SW480 (cell line): ENCODE data around the gene UPF2.

Experiments
- DNase-seq: peaks from one replicate; pipeline ENCODE4 v3.0.0-alpha.2; 2016; ENCODE audit warnings: low spot score

Gene UPF2

GRCh38 chr10:11958956-11959355, 83.7 kb downstream of the UPF2 start:
- no peak for DNase-seq

DNA sequence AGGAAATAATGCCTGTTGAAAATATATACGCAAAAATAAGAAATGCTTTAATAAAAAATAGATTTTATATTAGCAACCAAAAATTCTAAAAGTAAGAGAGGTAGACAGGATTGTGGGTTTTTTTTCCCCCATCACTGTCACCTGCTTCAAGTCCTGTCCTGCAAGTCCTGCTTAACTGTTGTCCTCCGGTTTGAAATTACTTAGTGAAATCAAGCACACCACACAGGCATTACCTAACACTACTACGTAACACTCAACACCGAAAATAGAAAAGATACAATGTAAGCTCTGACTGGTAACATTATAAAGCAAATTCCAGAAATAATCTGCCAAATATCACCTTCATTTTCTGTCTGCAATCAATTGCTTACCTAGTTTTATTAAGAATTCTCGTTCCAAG, 90.9 kb downstream of the UPF2 start:
- no peak for DNase-seq

GRCh38 chr10:11950325-11951018, 92.1 kb downstream of the UPF2 start:
- no peak for DNase-seq

DNA sequence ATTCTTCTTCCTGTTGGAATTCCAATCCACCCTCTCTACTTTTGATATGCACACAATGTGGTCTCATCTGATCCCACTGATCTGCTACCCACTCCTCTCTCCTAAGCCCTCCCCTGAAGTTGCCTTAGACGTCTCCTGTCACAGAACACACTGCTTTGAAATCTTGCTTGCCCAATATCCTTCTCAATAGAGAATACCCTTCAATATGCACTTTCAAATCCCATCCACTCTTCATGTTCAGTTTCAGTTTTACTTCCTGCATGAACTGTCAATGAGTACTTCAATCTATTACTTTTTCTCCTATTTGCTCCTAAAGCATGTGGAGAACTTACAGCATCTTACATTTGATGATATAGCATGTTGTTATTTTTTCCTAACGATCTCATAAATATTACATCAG, 93.5 kb downstream of the UPF2 start:
- DNase-seq, result no peak

DNA sequence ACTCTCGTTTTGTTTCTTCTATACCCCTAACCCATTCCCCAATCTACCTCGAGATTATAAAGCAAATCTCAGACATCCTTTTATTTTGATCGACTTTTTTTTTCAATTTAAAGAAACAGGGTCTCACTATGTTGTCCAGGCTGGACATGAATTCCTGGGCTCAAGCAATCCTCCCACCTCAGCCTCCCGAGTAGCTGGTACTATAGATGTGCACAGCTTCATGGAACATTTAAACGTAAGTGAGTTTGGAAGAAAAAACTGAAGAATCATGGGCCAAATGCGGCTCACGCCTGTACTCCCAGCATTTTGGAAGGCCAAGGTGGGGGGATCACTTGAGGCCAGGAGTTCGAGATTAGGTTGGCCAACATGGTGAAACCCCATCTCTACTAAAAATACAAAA, 96.0 kb downstream of the UPF2 start:
- DNase-seq, result no peak

DNA sequence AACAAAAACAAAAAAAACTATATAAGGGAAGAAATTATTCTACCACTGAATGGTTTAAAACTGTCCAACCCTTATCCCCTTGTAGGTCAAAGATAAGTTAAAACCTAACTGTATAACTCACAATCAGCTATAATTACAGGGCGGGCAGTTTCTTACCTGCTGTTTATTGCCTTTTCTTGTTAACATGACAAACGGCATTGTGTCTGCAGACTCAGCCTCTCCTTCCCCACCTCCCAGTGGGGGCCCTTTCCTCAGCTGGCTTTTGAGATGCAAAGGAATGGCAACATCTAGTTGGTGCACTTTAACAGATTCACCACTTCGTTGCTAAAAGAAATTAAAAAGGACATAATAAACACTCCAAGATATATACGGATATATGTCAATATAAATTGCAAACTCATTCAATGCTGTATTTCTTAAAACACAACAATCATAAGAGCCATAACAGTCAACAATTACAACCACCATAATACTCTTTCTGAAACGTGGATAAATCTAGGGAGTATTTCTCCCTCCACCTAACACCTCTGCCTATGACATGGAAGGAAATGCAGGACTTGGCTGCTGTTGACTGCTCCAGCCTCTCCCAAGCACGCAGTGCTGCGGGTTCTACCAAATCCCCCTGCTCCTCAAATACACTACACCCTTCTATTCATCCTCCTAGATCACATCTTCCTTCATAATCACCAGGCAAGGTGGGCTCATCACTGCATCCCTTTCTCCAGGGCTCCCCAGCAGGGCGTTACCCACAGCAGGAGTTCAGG, 106.0 kb downstream of the UPF2 start:
- no peak for DNase-seq

- no peak for DNase-seq
Observed at GRCh38 chr10:11934262-11934661, 108.3 kb downstream of the UPF2 start.

- no peak for DNase-seq
Observed at GRCh38 chr10:11933577-11934223, 108.9 kb downstream of the UPF2 start.

GRCh38 chr10:11931038-11931437, 111.6 kb downstream of the UPF2 start:
- no peak for DNase-seq

- DNase-seq, result no peak
Observed at GRCh38 chr10:11930312-11930978, 112.2 kb downstream of the UPF2 start.

DNA sequence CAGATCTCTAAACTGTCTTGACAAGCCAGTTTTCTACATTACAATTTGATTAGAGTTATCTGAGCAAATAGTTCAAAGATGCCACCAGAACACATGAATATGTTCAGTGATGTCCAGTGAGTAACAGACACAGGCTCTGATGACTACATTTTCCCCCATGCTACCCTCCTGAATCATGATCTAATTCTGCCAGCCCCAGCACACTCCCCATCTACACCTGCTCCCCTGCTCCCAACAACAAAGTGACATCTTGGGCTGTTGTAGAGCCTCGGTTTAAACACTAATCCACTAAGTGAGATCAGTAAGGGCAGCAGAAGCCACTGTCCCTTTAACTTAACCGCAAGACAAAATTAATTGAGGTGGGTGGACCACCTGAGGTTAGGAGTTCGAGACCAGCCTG, 114.9 kb downstream of the UPF2 start:
- DNase-seq, result no peak

GRCh38 chr10:11921800-11922392, 120.7 kb downstream of the UPF2 start:
- DNase-seq, result no peak

DNA sequence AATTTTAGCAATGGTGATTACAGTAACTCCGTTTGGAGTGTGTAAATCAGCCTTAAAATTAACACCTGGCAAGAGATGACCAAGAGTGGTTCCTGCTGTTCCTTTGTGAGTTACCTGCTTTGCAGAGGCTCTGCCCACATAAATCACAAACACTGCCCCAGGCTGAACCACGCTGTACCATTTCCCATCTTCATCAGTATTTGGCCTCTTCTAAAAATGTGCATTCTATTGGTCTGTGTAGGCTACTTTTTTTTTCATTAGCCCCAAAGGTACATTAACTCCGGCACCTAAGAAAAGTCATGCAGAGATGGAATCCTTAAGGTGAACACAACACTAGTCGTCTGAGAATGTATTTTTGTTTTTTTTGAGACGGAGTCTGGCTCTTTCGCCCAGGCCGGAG, 123.3 kb downstream of the UPF2 start:
- DNase-seq, result no peak

DNA sequence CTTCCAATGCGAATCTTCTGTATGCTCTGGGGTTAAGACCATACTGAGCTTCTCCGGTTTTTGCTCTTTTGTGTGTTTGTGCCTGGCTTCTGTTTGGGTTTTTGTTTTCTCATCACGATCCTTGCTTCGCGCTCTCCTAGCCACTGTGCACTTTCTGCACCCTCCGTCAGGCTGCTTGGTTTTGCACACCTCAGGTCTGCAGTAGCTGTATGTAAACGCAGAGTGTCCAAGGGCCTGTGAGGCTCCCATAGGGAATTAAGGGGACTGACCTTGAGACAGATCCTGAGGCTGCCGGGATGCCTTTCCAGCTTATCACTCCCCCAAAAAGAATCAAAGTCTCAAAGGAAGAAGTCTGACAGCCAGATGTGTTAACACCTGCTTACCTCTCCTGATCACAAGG, 124.2 kb downstream of the UPF2 start:
- DNase-seq, result no peak

GRCh38 chr10:11913079-11913641, 129.4 kb downstream of the UPF2 start:
- DNase-seq, result no peak

GRCh38 chr10:11910102-11910501, 132.5 kb downstream of the UPF2 start:
- DNase-seq, result no peak

GRCh38 chr10:11909618-11910017, 133.0 kb downstream of the UPF2 start:
- no peak for DNase-seq

GRCh38 chr10:11908991-11909390, 133.6 kb downstream of the UPF2 start:
- DNase-seq, result no peak

DNA sequence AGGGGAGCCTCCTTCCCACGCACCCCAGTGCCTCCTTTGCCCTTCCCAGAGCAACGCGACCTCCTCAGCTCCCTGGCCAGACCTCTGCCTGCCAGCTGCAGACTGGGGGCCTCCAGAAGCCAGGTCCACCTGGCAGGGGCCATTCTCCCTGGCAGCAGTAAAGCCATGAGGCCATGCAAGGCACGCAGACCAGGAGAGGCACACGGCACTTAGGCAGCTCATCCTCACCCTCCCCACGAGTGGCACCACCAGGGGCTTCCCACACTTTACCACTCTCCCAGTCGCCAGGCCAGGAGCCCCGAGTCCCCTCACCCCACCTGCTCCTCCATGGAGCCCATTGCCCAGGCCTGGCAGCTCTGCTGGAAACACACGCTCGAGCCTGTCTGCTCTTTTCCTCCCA, 134.1 kb downstream of the UPF2 start:
- DNase-seq, result no peak

DNA sequence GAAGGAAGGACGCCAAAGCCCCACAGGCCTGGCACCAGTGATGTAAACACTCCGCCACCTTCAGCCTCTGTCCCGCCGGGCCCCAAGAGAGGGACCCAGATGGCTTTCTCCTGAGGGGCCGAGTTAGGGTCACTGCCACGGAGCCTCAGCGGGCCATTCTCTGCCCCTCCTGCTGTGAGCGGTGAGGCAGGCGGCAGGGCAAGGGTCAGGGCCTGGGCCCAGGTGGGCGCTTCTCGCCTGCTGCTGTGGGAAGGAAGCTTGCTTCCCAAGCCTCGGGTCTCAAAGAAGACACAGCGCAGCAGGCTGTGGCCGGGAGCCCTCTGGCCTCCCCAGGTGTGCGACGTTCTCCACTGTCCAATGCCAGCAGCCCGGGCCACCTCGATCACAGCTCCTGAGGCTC, 134.7 kb downstream of the UPF2 start:
- DNase-seq, result no peak

- no peak for DNase-seq
Observed at GRCh38 chr10:11906714-11907113, 135.9 kb downstream of the UPF2 start.

- no peak for DNase-seq
Observed at GRCh38 chr10:11902646-11903045, 140.0 kb downstream of the UPF2 start.
